ENCODE measurements around the gene CASR. TPM values are rescaled to one million over a fixed set of nuclear protein-coding genes. Genes with fewer than 3 reads are reported as not detected.
"Not testable (repeated sequence)": the region's sequence is repeated elsewhere in the genome, so short reads cannot be mapped to it uniquely, and the experiment has no call there.

The CASR gene, protein sequence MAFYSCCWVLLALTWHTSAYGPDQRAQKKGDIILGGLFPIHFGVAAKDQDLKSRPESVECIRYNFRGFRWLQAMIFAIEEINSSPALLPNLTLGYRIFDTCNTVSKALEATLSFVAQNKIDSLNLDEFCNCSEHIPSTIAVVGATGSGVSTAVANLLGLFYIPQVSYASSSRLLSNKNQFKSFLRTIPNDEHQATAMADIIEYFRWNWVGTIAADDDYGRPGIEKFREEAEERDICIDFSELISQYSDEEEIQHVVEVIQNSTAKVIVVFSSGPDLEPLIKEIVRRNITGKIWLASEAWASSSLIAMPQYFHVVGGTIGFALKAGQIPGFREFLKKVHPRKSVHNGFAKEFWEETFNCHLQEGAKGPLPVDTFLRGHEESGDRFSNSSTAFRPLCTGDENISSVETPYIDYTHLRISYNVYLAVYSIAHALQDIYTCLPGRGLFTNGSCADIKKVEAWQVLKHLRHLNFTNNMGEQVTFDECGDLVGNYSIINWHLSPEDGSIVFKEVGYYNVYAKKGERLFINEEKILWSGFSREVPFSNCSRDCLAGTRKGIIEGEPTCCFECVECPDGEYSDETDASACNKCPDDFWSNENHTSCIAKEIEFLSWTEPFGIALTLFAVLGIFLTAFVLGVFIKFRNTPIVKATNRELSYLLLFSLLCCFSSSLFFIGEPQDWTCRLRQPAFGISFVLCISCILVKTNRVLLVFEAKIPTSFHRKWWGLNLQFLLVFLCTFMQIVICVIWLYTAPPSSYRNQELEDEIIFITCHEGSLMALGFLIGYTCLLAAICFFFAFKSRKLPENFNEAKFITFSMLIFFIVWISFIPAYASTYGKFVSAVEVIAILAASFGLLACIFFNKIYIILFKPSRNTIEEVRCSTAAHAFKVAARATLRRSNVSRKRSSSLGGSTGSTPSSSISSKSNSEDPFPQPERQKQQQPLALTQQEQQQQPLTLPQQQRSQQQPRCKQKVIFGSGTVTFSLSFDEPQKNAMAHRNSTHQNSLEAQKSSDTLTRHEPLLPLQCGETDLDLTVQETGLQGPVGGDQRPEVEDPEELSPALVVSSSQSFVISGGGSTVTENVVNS
- not detected in 2 replicates for total RNA-seq (2014; rRNA removed; shearing (Covaris generic); ENCODE audit: low replicate concordance)

DNA sequence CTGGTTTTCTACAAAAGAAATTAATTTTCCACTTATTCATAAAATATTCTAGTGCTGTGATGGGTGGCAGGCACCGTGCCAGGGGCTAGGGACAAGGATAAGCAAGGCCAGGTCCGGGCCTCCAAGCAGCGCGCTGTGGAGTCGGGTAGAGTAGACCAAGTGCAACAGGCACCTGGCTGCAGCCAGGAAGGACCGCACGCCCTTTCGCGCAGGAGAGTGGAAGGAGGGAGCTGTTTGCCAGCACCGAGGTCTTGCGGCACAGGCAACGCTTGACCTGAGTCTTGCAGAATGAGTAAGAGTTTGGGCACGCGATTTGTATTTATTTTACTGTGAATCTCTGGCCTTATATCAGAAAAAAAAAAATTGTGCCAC, at the start of gene CASR:
TSS of gene CASR (plus strand) at position 148 of the 372 bp plus-strand sequence. CDS start 70,522 bp downstream, outside the sequence.
- Histone ChIP-seq H3K9me3 (ENCODE audit: low read length) (no peaks in the 10 kb centered on the region), H4K20me1 (ENCODE audit: insufficient read depth, low read depth, low read length) (no peaks in the 10 kb centered on the region), H3K79me2 (ENCODE audit: low read length) (no peaks in the 10 kb centered on the region), H3K27ac (ENCODE audit: low read length) (no peak within 1 kb of the TSS), H3K36me3 (ENCODE audit: insufficient read depth, low read length) (no peaks in the 10 kb centered on the region), H3K27me3 (ENCODE audit: low read length) (no peaks in the 10 kb centered on the region), H3K4me1 (ENCODE audit: low read length) (no peaks in the 10 kb centered on the region), H3K9ac (ENCODE audit: low read length) (no peak within 1 kb of the TSS), H2AFZ (ENCODE audit: low read length) (no peak within 1 kb of the TSS), H3K4me2 (ENCODE audit: low read depth, low read length, poor library complexity, severe bottlenecking) (no peak within 1 kb of the TSS), H3K4me3 (ENCODE audit: low read length) (no peak within 1 kb of the TSS), H3K9me2 (replicated peaks; ENCODE audit: insufficient read depth, low read length) (no peaks in the 10 kb centered on the region)
- no peak for DNase-seq

DNA sequence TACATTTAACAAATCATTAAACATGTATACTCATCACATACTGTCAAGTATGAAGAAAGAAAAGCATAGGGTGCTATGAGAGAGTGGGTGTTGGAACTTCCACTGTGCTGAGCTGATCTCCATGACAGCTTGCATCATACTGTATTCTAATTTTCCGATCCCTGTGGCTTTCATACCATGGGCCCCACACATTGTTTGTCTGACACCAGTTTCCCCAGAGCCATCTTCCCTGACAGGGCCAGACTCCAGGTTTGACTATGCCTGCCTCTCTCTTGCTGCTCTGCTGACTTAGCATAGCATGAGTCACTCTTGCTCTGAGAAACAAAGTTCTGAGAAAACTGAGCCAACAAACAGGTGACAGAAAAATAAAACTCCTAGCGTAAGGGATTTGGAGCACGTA, 37.0 kb upstream of the CASR start:
- Histone ChIP-seq H3K4me1 (ENCODE audit: low read length) (no peaks in the 10 kb centered on the region), H3K9ac (ENCODE audit: low read length) (no peak overlapping the region), H3K9me3 (ENCODE audit: low read length) (0 out of 2 replicates have a peak, but pooled peaks cover under 1% of the 10 kb centered on the region), H3K4me3 (ENCODE audit: low read length) (no peak overlapping the region), H4K20me1 (ENCODE audit: insufficient read depth, low read depth, low read length) (no peaks in the 10 kb centered on the region), H3K36me3 (ENCODE audit: insufficient read depth, low read length) (no peaks in the 10 kb centered on the region), H3K27ac (ENCODE audit: low read length) (no peak overlapping the region), H3K79me2 (ENCODE audit: low read length) (no peaks in the 10 kb centered on the region), H2AFZ (ENCODE audit: low read length) (no peak overlapping the region), H3K27me3 (ENCODE audit: low read length) (peaks cover 4% of the 10 kb centered on the region; the same call in 1 of the 2 replicates), H3K4me2 (ENCODE audit: low read depth, low read length, poor library complexity, severe bottlenecking) (no peak overlapping the region), H3K9me2 (replicated peaks; ENCODE audit: insufficient read depth, low read length) (no peaks in the 10 kb centered on the region)
- no peak for DNase-seq

DNA sequence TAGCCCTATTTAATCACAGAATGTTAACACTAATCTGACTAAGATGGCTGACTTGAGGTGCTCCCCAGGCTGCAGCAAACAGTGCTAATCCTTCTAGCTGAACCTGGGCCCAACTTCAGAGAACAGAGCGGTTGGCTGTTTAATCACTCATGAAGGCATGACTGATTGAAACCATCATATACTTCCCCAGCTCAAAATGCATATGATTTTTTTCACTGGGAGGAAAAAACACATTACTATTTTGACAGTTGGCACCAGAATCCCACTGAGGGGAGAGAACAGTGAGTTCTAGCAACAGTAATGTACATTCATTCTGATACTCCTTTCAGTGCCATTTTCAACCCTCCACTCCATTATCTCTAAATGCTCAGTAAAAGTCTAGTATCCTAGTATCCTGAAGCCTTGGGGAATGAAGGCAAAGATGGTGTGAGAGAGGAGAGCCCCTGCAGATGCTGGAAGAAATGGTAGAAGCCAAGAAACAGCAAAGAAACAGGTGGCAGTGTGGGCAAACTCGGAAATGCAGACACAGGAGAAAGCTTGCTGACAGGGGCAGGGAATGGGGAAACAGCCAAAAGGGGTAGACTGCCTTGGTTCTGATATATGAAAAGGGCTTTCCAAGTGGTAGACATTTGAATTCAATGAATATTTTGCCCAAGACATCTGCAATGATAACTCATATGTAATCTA, 34.4 kb upstream of the CASR start:
- Histone ChIP-seq H3K9ac (ENCODE audit: low read length) (no peak overlapping the region), H2AFZ (ENCODE audit: low read length) (0 out of 2 replicates have a peak overlapping the region, but pooled peaks have one; percentile 21), H3K27me3 (ENCODE audit: low read length) (peaks cover 1% of the 10 kb centered on the region; the same call in 1 of the 2 replicates), H3K9me2 (replicated peaks; ENCODE audit: insufficient read depth, low read length) (no peaks in the 10 kb centered on the region), H3K4me1 (ENCODE audit: low read length) (no peaks in the 10 kb centered on the region), H3K4me2 (ENCODE audit: low read depth, low read length, poor library complexity, severe bottlenecking) (no peak overlapping the region), H3K9me3 (ENCODE audit: low read length) (peaks cover 13% of the 10 kb centered on the region; the same call in 1 of the 2 replicates), H3K36me3 (ENCODE audit: insufficient read depth, low read length) (no peaks in the 10 kb centered on the region), H4K20me1 (ENCODE audit: insufficient read depth, low read depth, low read length) (no peaks in the 10 kb centered on the region), H3K4me3 (ENCODE audit: low read length) (no peak overlapping the region), H3K79me2 (ENCODE audit: low read length) (no peaks in the 10 kb centered on the region), H3K27ac (ENCODE audit: low read length) (no peak overlapping the region)
- DNase-seq, result no peak

DNA sequence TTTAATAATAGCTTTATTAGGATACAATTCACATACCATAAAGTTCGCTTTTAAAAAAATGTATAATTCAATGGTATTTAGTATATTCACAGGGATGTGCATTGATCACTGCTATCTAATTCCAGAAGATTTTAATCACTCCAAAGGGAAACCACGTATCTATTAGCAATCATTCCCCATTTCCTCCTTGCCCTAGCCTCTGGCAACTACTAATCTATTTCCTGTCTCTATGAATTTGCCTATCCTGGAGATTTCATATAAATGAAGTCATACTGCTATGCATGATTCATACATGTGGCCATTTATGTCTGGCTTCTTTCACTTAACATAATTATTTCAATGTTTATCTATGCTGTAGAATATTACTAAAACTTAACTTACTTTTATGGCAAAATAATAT, 32.0 kb upstream of the CASR start:
- H3K4me1 ChIP-seq (ENCODE audit: low read length), result no peaks in the 10 kb centered on the region
- no peak overlapping the region for H3K4me2 ChIP-seq (ENCODE audit: low read depth, low read length, poor library complexity, severe bottlenecking)
- no peaks in the 10 kb centered on the region; the same call in 1 of the 2 replicates for H3K36me3 ChIP-seq (ENCODE audit: insufficient read depth, low read length)
- no peak for DNase-seq
- no peaks in the 10 kb centered on the region for H4K20me1 ChIP-seq (ENCODE audit: insufficient read depth, low read depth, low read length)
- H3K9ac ChIP-seq (ENCODE audit: low read length), result no peak overlapping the region
- no peaks in the 10 kb centered on the region for H3K9me2 ChIP-seq (replicated peaks; ENCODE audit: insufficient read depth, low read length)
- H2AFZ ChIP-seq (ENCODE audit: low read length), result no peak overlapping the region
- no peaks in the 10 kb centered on the region for H3K27me3 ChIP-seq (ENCODE audit: low read length)
- no peak overlapping the region for H3K27ac ChIP-seq (ENCODE audit: low read length)
- peaks cover 34% of the 10 kb centered on the region for H3K9me3 ChIP-seq (ENCODE audit: low read length)
- H3K4me3 ChIP-seq (ENCODE audit: low read length), result no peak overlapping the region
- no peaks in the 10 kb centered on the region for H3K79me2 ChIP-seq (ENCODE audit: low read length)

DNA sequence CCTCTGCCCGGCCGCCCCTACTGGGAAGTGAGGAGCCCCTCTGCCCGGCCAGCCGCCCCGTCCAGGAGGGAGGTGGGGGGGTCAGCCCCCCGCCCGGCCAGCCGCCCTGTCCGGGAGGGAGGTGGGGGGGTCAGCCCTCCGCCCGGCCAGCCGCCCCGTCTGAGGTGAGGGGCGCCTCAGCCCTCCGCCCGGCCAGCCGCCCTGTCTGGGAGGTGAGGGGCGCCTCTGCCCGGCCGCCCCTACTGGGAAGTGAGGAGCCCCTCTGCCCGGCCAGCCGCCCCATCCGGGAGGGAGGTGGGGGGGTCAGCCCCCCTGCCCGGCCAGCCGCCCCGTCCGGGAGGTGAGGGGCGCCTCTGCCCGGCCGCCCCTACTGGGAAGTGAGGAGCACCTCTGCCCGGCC, 18.5 kb upstream of the CASR start:
- not testable (repeated sequence) for H3K27ac ChIP-seq (ENCODE audit: low read length); H3K4me3 ChIP-seq (ENCODE audit: low read length); H3K27me3 ChIP-seq (ENCODE audit: low read length); DNase-seq; H3K4me1 ChIP-seq (ENCODE audit: low read length); H3K4me2 ChIP-seq (ENCODE audit: low read depth, low read length, poor library complexity, severe bottlenecking); H3K36me3 ChIP-seq (ENCODE audit: insufficient read depth, low read length); H3K9ac ChIP-seq (ENCODE audit: low read length); H3K79me2 ChIP-seq (ENCODE audit: low read length); H2AFZ ChIP-seq (ENCODE audit: low read length); H3K9me2 ChIP-seq (replicated peaks; ENCODE audit: insufficient read depth, low read length); H4K20me1 ChIP-seq (ENCODE audit: insufficient read depth, low read depth, low read length); H3K9me3 ChIP-seq (ENCODE audit: low read length)

DNA sequence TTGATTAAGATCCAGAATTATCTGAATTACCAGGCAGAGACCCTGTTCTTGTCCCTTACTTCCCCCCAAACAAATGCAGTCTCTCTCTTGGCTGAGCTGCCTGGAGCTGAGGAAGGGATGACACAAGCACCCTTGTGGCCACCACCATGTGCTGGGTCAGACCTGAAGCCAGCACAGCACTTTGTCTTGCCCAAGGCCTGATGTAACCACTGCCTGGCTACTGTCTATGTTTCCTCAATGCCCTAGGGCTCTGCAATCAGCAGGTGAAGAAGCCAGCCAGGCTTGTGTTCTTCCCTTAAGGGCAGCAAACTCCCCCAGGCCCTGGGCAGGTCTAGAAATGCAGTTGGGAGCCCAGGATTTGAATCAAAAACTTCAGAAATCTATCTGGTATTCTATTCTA, 15.8 kb upstream of the CASR start:
- peak; percentile 11 for DNase-seq
- H3K9ac ChIP-seq (ENCODE audit: low read length), result no peak overlapping the region
- no peak overlapping the region for H2AFZ ChIP-seq (ENCODE audit: low read length)
- H3K9me3 ChIP-seq (ENCODE audit: low read length), result no peaks in the 10 kb centered on the region; the same call in 1 of the 2 replicates
- no peaks in the 10 kb centered on the region; the same call in 1 of the 2 replicates for H3K9me2 ChIP-seq (replicated peaks; ENCODE audit: insufficient read depth, low read length)
- H3K4me3 ChIP-seq (ENCODE audit: low read length), result no peak overlapping the region
- no peaks in the 10 kb centered on the region for H3K27me3 ChIP-seq (ENCODE audit: low read length)
- no peaks in the 10 kb centered on the region for H3K4me1 ChIP-seq (ENCODE audit: low read length)
- H3K79me2 ChIP-seq (ENCODE audit: low read length), result no peaks in the 10 kb centered on the region
- no peak overlapping the region for H3K4me2 ChIP-seq (ENCODE audit: low read depth, low read length, poor library complexity, severe bottlenecking)
- H4K20me1 ChIP-seq (ENCODE audit: insufficient read depth, low read depth, low read length), result no peaks in the 10 kb centered on the region
- H3K36me3 ChIP-seq (ENCODE audit: insufficient read depth, low read length), result no peaks in the 10 kb centered on the region
- no peak overlapping the region for H3K27ac ChIP-seq (ENCODE audit: low read length)

DNA sequence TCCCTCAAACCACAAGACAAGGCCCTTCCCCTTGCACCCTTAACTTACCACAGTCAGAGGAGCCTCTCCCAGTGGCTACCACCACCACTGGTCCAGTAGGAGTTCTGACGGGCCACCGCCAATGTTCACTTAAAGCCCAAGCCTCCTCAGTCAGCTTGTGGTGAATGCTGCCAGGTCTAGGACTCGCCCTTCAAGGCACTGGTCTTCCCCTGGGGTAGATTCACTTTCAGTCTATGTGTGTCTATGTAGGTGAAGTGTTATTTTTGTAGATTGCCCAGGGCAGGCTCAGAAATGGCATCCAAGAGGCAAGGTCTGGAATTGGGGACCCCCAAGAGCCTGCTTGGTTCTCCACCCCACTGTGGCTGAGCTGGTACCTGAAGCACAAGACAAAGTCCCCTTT, 15.4 kb upstream of the CASR start:
- H3K79me2 ChIP-seq (ENCODE audit: low read length), result no peaks in the 10 kb centered on the region
- no peak overlapping the region for H3K4me3 ChIP-seq (ENCODE audit: low read length)
- no peaks in the 10 kb centered on the region for H4K20me1 ChIP-seq (ENCODE audit: insufficient read depth, low read depth, low read length)
- no peak overlapping the region for H3K9ac ChIP-seq (ENCODE audit: low read length)
- no peaks in the 10 kb centered on the region for H3K36me3 ChIP-seq (ENCODE audit: insufficient read depth, low read length)
- no peaks in the 10 kb centered on the region; the same call in 1 of the 2 replicates for H3K9me3 ChIP-seq (ENCODE audit: low read length)
- DNase-seq, result no peak
- H3K9me2 ChIP-seq (replicated peaks; ENCODE audit: insufficient read depth, low read length), result no peaks in the 10 kb centered on the region; the same call in 1 of the 2 replicates
- no peak overlapping the region for H3K27ac ChIP-seq (ENCODE audit: low read length)
- H2AFZ ChIP-seq (ENCODE audit: low read length), result no peak overlapping the region
- no peaks in the 10 kb centered on the region for H3K27me3 ChIP-seq (ENCODE audit: low read length)
- no peak overlapping the region for H3K4me2 ChIP-seq (ENCODE audit: low read depth, low read length, poor library complexity, severe bottlenecking)
- no peaks in the 10 kb centered on the region for H3K4me1 ChIP-seq (ENCODE audit: low read length)
